Nephron progenitor cell (in vitro differentiated cells): Measurements from ENCODE around the gene TENT4A.

Experiments
- DNase-seq: peaks from one replicate; pipeline ENCODE4 v3.0.0; 2021
- H3K27ac Mint-ChIP-seq: 2 replicates; pipeline ENCODE4 v1.8.0; 2021; ENCODE audit warnings: mild to moderate bottlenecking, moderate library complexity, mixed read lengths
- H3K27me3 Mint-ChIP-seq: 2 replicates; pipeline ENCODE4 v1.8.0; 2021; ENCODE audit warnings: mild to moderate bottlenecking, low read depth, mixed read lengths; ENCODE audit not compliant: poor library complexity
- H3K36me3 Mint-ChIP-seq: 2 replicates; pipeline ENCODE4 v1.8.0; 2021; ENCODE audit warnings: low read depth, mixed read lengths
- H3K4me1 Mint-ChIP-seq: 2 replicates; pipeline ENCODE4 v1.8.0; 2021; ENCODE audit warnings: mixed read lengths
- H3K4me3 Mint-ChIP-seq: 2 replicates; pipeline ENCODE4 v1.8.0; 2021; ENCODE audit warnings: mild to moderate bottlenecking, moderate library complexity, mixed read lengths
- H3K9me3 Mint-ChIP-seq: 2 replicates; pipeline ENCODE4 v1.8.0; 2021; ENCODE audit warnings: mild to moderate bottlenecking, moderate library complexity, mixed read lengths
- CTCF ChIP-seq: fragments of 200-600 bp; sonication (generic); IDR thresholded peaks from 2 replicates; pipeline ENCODE4 v1.5.0; 2021; ENCODE audit warnings: antibody characterized with exemption

The TENT4A gene

GRCh38 chr5:6731465-6732237 is 18.4 kb downstream of the TENT4A start:
- H3K36me3 Mint-ChIP-seq, result peaks cover 5% of the 10 kb centered on the region
- no peak for DNase-seq
- peaks cover 71% of the 10 kb centered on the region for H3K4me1 Mint-ChIP-seq
- no peaks in the 10 kb centered on the region for H3K27me3 Mint-ChIP-seq
- no peak overlapping the region for H3K4me3 Mint-ChIP-seq
- peak overlapping the region; percentile 39 for H3K27ac Mint-ChIP-seq
- no peaks in the 10 kb centered on the region for H3K9me3 Mint-ChIP-seq
- no peak for TF ChIP-seq CTCF

- TF ChIP-seq CTCF, result no peak
- no peak overlapping the region for H3K4me3 Mint-ChIP-seq
- H3K36me3 Mint-ChIP-seq, result peaks cover 13% of the 10 kb centered on the region
- peaks cover 60% of the 10 kb centered on the region for H3K4me1 Mint-ChIP-seq
- H3K27me3 Mint-ChIP-seq, result no peaks in the 10 kb centered on the region
- no peaks in the 10 kb centered on the region for H3K9me3 Mint-ChIP-seq
- no peak for DNase-seq
- H3K27ac Mint-ChIP-seq, result peak overlapping the region; percentile 71
These were observed 19.6 kb downstream of the TENT4A start for GRCh38 chr5:6732634-6733410.

GRCh38 chr5:6733411-6734242 is 20.4 kb downstream of the TENT4A start:
- H3K4me3 Mint-ChIP-seq, result no peak overlapping the region
- no peak for TF ChIP-seq CTCF
- H3K9me3 Mint-ChIP-seq, result no peaks in the 10 kb centered on the region
- no peak for DNase-seq
- H3K36me3 Mint-ChIP-seq, result peaks cover 17% of the 10 kb centered on the region
- H3K27me3 Mint-ChIP-seq, result no peaks in the 10 kb centered on the region
- peaks cover 52% of the 10 kb centered on the region for H3K4me1 Mint-ChIP-seq
- no peak overlapping the region for H3K27ac Mint-ChIP-seq

- Mint-ChIP-seq H3K36me3 (peaks cover 20% of the 10 kb centered on the region), H3K4me1 (peaks cover 49% of the 10 kb centered on the region), H3K27me3 (no peaks in the 10 kb centered on the region), H3K4me3 (no peak overlapping the region), H3K27ac (no peak overlapping the region), H3K9me3 (no peaks in the 10 kb centered on the region)
- TF ChIP-seq CTCF, result no peak
- DNase-seq, result no peak
These were observed 21.0 kb downstream of the TENT4A start for GRCh38 chr5:6734243-6734700.

GRCh38 chr5:6734781-6735180 is 21.5 kb downstream of the TENT4A start:
- Mint-ChIP-seq H3K27me3 (no peaks in the 10 kb centered on the region), H3K9me3 (no peaks in the 10 kb centered on the region), H3K36me3 (peaks cover 25% of the 10 kb centered on the region), H3K4me1 (peaks cover 43% of the 10 kb centered on the region), H3K4me3 (no peak overlapping the region), H3K27ac (peak overlapping the region; percentile 44)
- no peak for DNase-seq
- TF ChIP-seq CTCF, result no peak
